Measurements from ENCODE around the gene CC2D1A. TPM values are rescaled to one million over a fixed set of nuclear protein-coding genes. Genes with fewer than 3 reads are reported as not detected.
"Not testable (repeated sequence)": the region's sequence is repeated elsewhere in the genome, so short reads cannot be mapped to it uniquely, and the experiment has no call there.

Gene CC2D1A
- total RNA-seq, 4 donors from 2014 or later: 42.7 to 99.3 (median 56.0) TPM

GRCh38 chr19:13920940-13921747, 15.1 kb downstream of the CC2D1A start:
- WGBS, 2 donors: 43 to 90% methylated on average over 1 to 2 of the region's 2 CpGs
- H3K9me3 ChIP-seq: peaks cover 0 to 8% (median 0%) of the 10 kb centered on the region in 4 donors
- no peak overlapping the region for H3K4me3 ChIP-seq
- TF ChIP-seq POLR2A (IDR thresholded peaks at IDR 0.05) (no peak), CTCF (IDR thresholded peaks at IDR 0.05) (no peak), EP300 (IDR thresholded peaks at IDR 0.05) (no peak)
- no peaks in the 10 kb centered on the region for H3K4me1 ChIP-seq
- H3K36me3 ChIP-seq: peaks cover 4 to 95% (median 42%) of the 10 kb centered on the region in 3 donors
- peak in 1 of 2 donors; percentile 38 for DNase-seq (ENCODE audit: low spot score in 2 of 2)
- no peaks in the 10 kb centered on the region for H3K27me3 ChIP-seq
- no peak overlapping the region for H3K27ac ChIP-seq

- not testable (repeated sequence) for DNase-seq (ENCODE audit: low spot score in 2 of 2); H3K4me1 ChIP-seq; H3K4me3 ChIP-seq; H3K27ac ChIP-seq; H3K27me3 ChIP-seq; H3K9me3 ChIP-seq
- WGBS, 2 donors: 95 to 96% methylated on average over 6 of the region's 6 CpGs
- peaks cover 4 to 95% (median 42%) of the 10 kb centered on the region in 3 donors for H3K36me3 ChIP-seq
These were observed 16.1 kb downstream of the CC2D1A start for GRCh38 chr19:13922118-13922517.

DNA sequence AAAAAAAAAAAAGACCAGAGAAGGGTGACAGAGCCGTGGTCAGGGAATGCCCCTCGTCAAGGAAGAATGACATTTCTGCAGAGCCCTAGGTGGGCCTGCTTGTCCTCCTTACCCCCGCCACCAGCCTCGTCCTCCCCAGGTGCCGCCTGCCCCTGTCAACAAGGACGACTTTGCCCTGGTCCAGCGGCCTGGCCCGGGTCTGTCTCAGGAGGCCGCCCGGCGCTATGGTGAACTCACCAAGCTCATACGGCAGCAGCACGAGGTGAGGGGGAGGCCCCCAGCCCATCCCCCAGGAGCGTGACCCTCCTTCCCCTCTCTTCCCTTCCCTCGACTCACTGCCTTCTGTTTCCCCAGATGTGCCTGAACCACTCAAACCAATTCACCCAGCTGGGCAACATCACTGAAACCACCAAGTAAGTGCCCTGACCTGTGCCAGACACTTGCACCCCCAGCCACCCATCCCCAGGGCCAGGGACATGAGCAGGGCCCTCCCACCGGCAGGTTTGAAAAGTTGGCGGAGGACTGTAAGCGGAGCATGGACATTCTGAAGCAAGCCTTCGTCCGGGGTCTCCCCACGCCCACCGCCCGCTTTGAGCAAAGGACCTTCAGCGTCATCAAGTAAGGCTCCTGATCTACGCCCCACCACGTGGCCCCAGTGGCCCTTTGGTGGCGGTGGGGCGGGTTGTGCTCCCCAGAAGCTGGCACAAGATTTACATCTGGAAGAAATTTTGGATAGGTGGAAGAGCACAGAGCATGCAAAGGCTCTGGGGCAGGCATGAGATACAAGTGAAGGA, 17.4 kb downstream of the CC2D1A start:
- no peaks in the 10 kb centered on the region for H3K4me1 ChIP-seq
- no peak for DNase-seq (ENCODE audit: low spot score in 2 of 2)
- WGBS, 2 donors: 93% methylated on average over 28 of the region's 28 CpGs
- no peak for TF ChIP-seq POLR2A (IDR thresholded peaks at IDR 0.05)
- no peak for TF ChIP-seq CTCF (IDR thresholded peaks at IDR 0.05)
- no peak for TF ChIP-seq EP300 (IDR thresholded peaks at IDR 0.05)
- H3K27me3 ChIP-seq: no peaks in the 10 kb centered on the region
- peaks cover 4 to 97% (median 40%) of the 10 kb centered on the region in 3 donors for H3K36me3 ChIP-seq
- no peak overlapping the region for H3K27ac ChIP-seq
- no peak overlapping the region for H3K4me3 ChIP-seq
- H3K9me3 ChIP-seq: peaks cover 0 to 8% (median 0%) of the 10 kb centered on the region in 4 donors

DNA sequence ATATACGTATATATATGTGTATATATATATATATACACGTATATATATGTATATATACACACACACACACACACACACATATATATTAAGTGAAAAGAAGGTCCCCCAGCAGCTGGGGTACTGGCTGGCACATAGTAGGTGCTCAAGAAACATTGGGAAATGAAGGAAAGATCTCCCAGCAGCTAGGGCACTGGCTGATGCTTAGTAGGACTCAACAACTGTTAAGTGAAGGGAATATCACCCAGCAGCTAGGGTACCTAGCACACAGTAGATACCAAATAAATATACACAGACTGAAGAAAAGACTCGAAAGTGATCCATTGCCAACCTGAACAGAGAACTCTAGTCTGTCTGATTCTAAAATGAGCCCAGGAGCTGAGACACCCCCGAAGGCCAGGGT, 20.0 kb downstream of the CC2D1A start:
- DNase-seq (ENCODE audit: low spot score in 2 of 2): no peak
- 84 to 86% methylated on average over 4 of the region's 4 CpGs for WGBS, 2 donors
- H3K27ac ChIP-seq: no peak overlapping the region
- H3K4me3 ChIP-seq: no peak overlapping the region
- peaks cover 0 to 3% (median 0%) of the 10 kb centered on the region in 4 donors for H3K9me3 ChIP-seq
- H3K4me1 ChIP-seq: no peaks in the 10 kb centered on the region
- H3K36me3 ChIP-seq: peaks cover 0 to 93% (median 16%) of the 10 kb centered on the region in 3 donors
- no peak for TF ChIP-seq EP300 (IDR thresholded peaks at IDR 0.05)
- no peak for TF ChIP-seq CTCF (IDR thresholded peaks at IDR 0.05)
- TF ChIP-seq POLR2A (IDR thresholded peaks at IDR 0.05): no peak
- no peaks in the 10 kb centered on the region for H3K27me3 ChIP-seq

DNA sequence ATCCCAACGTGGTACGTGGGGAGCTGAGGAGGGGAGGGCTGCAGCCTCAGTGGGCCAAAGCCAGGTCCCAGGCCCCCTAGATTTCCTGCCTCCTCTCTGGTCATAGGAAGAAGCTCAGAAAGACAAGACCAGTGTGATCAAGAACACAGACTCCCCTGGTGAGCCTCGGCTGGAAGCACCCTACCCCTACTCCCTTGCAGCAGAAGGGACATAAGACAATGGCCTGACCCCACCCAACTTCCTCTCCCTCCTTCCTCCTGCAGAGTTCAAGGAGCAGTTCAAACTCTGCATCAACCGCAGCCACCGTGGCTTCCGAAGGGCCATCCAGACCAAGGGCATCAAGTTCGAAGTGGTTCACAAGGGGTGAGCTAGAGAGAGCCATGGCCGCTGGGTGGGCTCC, 20.7 kb downstream of the CC2D1A start:
- Histone ChIP-seq H3K4me1 (no peaks in the 10 kb centered on the region), H3K36me3 (peaks cover 0 to 93% (median 12%) of the 10 kb centered on the region in 3 donors), H3K27me3 (no peaks in the 10 kb centered on the region), H3K9me3 (no peaks in the 10 kb centered on the region), H3K27ac (no peak overlapping the region), H3K4me3 (no peak overlapping the region)
- no peak for DNase-seq (ENCODE audit: low spot score in 2 of 2)
- no peak for TF ChIP-seq CTCF (IDR thresholded peaks at IDR 0.05)
- TF ChIP-seq POLR2A (IDR thresholded peaks at IDR 0.05): no peak
- TF ChIP-seq EP300 (IDR thresholded peaks at IDR 0.05): no peak
- WGBS, 2 donors: 73 to 76% methylated on average over 5 to 7 of the region's 8 CpGs

All from tibial nerve (tissue), 4 donors.